NCI-H2107 treated with DMSO at 0.1 percent for 48 hours (cell line): Measurements from ENCODE around the gene TNIK.
"Not testable (repeated sequence)": the region's sequence is repeated elsewhere in the genome, so short reads cannot be mapped to it uniquely, and the experiment has no call there.

Experiments
- DNase-seq: peaks from one replicate; lab custom pipeline; 2025; ENCODE audit not compliant: unreplicated experiment; lab: John Stamatoyannopoulos, UW

TNIK gene

DNA sequence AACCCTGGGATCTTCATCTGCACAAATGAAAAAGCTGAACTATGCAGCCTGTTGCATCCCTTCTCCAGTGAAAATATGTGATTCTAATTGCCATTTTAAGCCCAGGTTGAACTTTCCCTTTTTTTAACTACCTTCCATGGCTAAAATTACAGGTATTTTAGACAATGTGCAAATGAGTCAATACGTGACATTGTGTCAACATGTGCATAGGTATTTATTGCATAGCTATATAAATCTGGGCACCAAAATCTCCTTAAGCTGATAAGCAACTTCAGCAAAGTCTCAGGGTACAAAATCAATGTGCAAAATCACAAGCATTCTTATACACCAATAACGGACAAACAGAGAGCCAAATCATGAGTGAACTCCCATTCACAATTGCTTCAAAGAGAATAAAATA lies 37.4 kb downstream of the TNIK start:
- DNase-seq: not testable (repeated sequence)

DNA sequence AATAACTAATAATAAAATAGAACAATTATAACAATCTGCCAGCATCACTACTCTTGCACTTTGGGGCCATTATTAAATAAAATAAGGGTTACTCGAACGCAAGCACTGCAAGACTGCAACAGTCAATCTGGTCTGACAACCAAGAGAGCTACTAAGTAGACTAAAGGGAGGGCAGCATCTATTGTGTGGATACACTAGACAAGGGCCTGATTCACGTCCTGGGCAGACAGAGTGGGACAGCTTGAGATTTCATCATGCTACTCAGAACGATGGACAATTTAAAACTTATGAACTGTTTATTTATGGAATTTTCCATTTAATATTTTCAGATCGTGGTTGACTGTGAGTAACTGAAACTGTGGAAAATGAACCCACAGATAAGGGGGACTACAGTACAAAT lies 39.5 kb downstream of the TNIK start:
- DNase-seq: no peak

DNA sequence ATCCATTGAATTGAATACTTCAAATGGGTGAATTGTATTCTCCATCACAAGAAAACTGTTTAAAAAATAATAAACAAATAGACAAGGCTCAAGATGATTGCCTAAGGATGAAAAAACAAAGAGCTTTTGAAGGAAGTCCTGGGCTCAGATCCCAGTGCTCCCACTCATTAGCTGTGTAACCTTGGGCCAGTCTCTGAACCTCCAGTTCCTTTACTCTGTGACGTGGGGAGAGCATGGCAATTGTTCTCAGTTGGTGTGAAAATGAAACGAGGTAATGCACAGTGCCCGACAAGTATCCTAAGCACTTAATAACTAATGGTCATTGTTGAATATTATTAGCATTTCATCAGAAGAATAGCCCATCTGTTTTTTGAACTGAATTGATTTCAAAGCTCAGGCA lies 40.7 kb downstream of the TNIK start:
- no peak for DNase-seq

DNA sequence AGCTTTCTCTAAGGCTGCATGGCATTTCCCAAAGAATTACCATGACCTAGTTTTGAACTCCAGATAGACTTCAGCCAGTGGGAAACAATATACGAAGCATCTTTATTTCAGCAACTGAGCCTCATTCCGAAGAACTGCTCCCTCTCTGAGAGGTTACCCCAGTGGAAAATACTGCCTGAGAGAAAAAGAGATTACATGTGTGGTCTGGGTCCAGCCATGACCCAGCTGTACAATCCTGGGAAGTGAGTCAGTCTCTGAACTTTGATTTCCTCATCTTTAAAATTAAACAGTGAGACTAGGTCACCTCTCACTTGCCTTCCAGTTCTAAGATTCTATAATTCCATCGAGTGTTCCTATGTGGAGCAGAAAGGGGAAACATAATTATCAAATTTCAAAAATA lies 42.4 kb downstream of the TNIK start:
- no peak for DNase-seq

DNA sequence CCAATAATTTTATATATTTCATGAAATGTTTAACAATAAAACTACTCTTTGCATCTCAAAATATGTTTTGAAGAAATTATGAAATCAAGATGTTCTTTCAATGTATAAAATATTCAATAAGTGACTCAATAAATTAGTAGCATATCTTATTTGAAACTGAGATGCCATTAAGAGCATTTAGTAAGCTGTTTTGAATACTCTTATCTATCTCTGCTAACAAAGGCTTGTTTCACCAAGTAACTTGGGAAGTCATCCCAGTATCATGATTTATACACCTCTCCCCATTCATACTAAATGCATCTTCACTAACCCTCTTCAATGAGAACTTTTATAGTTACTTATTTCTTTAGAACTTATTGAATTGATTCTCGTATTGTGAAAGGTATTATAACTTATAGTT lies 43.1 kb downstream of the TNIK start:
- no peak for DNase-seq

DNA sequence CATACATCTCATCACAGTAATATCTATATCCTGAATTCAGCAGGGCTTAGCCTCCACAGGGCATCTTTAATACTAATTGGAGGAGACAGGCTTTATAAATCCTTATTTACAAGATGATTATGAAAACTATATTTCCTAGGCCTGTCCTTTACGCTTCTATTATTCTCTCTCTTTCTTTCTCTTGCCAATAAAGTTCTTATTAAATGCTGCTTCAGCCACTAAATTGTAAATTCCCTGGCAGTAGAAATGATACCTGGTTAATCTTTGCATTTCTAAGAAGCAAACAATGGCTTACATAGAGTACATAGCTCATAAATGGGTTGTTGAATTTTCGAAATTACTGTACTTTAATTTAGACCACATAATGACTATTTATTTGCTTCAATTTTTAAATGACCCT lies 43.5 kb downstream of the TNIK start:
- DNase-seq: no peak

DNA sequence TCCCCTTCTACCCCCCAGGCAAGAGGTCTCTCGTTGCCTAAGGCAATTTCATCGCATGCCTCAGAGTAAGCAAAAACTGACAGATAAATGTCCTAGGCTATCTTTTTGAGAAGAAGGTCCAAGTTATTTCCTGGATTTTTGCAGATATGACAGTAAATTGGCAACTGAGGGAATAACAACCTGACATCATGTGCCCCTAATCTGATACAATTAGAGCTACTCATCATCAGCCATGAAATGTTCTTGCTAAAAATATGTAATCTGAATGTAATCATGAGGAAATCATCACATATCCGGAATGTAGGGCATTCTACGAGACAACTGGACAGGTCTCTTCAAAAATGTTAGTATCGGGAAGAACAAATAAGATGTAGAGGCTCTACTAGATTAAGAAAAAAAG lies 44.1 kb downstream of the TNIK start:
- DNase-seq: no peak

DNA sequence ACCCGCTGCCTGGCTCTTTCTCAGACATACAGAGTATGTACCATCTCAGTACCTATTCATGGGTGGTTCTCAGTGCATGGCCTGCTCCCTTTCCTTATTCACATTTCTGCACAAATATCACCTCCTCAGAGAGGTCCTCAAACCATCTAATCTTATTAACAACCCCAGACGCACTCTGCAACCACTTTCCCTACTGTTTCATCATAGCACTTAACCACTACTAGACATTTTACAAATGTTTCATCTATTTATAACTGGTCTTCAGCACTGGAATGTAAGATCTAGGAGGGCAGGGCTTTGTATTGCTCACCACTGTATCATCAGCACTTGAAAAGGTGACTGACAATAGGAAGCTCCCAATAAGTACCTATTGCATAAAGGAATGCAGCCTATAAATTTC lies 45.1 kb downstream of the TNIK start:
- no peak for DNase-seq

DNA sequence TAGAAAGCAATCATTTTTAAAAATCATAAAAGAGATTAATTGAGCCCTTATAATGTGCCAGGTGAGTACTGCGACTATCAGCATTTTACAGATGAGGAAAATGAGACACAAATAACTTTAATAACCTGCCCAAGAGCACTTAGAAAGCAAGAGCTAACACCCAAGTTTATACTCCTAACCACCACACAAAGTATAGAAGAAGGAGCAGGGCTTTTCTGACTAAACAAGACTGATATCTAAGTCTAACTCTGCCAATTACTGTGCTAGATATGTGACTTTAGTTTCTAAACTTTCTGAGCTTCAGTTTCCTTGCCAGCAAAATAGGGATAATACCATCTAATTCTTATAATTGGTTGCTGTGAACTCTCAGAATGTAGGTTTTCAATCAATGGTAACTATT lies 47.7 kb downstream of the TNIK start:
- no peak for DNase-seq

DNA sequence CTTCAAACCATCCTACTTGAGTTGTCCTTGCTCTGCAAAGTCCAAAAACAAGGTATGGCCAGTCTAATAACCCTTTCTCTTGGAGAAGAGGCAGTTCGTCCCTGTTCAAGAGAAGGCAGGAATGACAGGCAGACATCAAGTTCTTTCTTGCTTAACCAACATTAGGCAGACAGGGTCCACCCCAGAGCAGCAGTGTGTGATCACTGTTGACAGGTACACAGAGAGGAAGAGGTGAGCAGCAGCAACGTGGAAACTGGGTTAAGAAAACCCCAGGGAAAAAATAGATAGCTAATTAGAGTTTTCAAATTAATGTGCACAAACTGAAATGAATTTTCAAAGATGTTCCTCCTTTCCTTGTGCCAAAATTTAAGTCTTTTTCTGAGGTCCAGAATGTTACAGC lies 48.2 kb downstream of the TNIK start:
- no peak for DNase-seq

DNA sequence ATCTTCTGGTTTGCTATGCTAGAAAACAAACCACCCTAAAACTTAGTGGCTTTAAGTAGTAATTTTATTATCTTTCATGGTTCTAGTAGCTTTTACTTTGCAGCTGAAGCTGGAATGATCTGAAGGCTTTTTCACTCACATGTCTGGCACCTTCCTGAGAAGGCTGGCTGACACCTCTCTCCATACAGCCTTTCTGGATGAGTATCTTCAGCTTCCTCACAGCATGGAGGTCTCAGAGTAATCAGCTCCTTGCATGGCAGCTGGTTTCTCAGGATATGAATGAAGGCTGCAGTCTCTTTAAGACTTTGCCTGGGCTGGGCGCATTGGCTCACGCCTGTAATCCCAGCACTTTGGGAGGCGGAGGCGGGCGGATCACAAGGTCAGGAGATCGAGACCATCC lies 50.0 kb downstream of the TNIK start:
- no peak for DNase-seq

DNA sequence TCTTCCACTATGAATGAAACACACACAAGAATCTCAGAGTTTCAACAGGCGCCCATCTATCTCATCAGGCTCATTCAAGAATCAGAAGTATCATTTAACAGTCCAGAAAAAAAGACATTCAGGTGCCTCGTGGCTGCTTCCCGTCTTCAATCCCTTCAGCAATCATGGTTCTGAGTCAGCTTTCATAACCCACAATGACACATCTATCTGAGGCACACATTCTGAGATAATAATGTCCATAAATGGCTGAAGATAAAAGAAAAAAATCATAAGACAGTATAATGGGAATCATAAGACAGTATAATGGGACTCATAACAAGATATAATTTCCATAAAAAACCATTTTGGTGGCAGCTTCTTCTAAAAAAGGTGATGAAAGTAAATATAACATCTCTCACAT lies 52.4 kb downstream of the TNIK start:
- DNase-seq: no peak

DNA sequence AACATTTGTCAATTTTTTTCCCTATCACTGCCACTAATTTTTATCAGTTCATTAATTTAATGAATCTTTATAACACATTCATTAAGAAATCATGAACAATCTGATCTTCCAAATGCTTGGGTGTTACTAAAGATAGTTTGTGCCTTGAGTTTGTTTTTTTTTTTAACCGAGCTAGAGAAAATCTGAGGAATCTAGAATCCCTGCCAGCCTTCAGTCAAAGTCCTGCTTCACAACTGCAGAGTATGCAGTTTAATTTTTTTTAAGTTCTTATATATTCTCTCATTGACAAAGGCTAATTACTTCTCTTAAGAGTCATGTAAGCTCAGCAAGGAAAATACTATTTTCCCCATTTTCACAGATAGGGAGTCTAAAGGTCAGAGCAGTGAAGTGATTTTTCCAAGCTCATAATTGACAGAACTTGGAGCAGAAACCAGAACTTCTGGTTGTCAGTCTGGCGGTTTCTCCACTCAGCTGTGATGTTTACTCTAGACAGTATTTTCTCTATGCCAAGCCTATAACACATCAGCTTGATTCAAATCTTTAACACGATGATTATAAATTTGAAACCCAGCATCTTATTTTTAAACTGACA lies 55.7 kb downstream of the TNIK start:
- DNase-seq: no peak

DNA sequence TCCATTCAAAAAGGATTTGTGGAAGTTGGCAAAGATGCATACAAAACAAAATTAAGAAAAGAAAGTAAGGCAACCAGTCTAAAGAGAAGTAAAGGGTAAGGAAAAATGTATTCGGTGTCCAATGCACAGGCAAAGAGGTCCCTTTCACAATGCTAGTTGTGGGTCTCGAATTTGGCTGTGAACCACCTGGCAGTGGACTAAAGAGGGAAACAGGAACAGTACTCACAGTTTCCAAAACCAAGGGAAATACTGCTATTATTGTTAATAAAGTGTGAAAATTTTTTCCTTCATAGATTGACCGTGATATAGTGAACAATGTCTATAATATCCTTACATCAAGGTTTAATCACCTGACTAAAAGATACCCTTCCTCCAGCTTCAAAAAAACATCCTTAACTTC lies 57.9 kb downstream of the TNIK start:
- no peak for DNase-seq

DNA sequence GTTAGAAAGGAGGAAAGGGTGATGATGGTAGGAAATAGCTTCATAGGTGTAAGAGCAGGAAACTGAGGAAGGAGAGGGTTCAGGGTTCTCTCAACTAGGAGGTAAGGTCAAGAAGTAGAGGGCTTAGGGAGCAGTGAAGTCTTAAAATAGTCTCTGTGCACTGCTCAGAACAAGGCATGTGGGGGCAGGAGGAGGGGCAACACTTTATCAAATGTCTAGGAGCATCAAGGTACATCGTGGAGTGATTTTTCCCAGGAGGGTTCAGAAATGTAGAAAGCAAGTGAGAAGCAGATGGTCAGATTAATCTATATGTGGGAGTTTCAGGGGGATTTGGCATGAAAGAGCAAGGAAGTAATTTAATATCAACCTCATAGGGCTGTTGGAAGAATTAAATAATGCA lies 58.8 kb downstream of the TNIK start:
- DNase-seq: no peak

DNA sequence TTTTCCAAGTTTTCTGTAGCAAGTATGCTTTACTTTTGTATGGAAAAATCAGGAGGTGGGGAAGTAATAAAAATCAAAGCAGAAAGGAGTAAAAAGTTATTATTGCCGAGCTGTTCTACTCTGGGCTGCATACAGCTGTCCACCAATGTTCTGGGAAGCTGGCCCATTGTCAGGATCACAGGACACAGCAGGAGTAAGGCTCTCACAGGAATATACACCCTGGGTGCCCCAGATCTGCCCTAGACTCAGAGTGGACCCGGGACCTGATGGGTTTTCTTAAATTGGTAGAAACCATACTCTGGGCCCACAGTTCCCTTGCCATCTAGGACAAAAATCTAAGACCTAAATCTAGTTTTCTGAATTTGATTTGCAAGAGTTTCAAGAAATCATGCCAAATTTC lies 60.4 kb downstream of the TNIK start:
- DNase-seq: no peak

DNA sequence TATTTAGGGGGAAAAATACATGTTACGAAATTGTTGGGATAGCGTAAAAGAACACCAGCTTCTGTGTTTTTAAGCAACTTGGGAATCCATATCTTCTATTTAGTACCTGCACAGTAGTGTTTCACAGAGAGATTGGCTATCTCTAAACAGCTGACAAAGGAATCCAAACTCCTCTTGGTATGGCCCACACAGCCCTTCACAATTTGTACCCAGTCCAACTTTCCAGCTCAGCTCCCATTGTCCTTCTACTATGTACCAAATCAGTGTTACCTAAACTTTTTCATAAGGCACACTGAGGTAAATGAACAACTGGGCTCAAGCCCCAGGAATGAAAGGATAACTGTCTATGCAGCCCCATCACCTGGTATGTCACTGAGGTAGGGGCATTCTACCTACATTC lies 61.9 kb downstream of the TNIK start:
- no peak for DNase-seq

DNA sequence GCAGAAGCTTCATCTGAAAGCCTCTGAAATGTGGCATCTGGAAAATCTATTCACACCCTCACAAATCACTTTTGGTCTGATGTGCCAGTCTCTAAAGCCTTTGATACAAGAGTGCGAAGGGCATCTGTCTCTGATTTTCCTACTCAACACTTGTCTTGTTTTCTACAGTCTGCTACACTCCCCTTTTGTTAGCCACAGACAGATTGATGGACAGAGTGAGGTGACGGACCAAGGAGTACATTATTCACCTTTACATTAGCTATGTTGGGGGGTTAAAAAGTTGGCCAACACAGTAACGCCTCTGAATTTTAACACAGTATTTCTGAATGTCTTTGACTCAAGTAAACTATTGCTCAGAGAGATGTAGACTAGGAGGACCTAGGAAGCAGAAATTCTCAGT lies 63.1 kb downstream of the TNIK start:
- no peak for DNase-seq

DNA sequence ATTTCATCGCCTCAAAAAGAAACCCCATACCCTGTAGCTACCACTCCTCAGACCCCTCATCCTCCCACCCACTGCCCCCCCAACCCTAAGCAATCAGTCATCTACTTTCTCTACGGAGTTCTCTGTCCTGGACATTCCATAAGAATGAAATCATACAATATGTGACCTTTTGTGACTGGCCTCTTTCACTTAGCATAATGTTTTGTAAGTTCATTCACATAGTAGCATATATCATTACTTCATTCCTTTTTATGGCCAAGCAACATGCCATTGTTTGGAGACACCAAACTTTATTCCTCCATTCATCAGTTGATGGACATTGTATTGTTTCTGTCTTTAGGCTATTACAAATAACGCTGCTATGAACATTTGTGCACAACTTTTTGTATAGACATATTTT lies 64.2 kb downstream of the TNIK start:
- no peak for DNase-seq

DNA sequence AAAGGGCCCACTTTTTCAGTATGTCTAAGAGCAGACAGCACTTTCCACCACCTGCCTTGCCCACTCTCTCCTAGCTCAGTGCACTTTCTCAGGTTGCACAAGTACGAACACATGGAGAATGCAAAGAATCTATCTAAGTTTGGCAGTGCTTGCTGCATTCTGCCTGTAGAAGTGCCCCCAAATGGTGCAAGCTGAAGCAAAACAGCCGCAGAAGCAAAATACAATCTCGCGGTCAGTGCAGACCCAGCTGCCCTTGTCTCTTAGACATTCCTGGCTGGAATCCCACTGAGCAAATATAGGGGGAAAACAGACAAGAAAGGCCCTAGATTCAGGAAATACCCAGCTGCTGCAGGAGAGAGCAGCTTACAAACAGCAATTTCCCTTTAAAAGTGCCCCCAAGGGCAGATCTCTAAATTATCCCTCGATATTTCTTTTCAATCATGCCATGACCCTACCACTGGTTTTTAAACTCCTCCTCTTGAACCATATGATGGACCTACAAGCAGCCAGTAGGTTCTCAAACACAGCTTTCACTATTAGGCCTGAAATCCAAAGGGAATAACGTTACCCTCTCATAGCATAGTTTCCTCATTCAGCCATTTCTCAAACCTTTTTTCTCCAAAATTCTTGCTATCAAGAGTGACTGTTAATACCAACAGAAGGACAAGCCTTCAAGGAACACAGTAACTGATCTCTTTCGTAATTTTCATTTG lies 67.0 kb downstream of the TNIK start:
- DNase-seq: peak; percentile 17

DNA sequence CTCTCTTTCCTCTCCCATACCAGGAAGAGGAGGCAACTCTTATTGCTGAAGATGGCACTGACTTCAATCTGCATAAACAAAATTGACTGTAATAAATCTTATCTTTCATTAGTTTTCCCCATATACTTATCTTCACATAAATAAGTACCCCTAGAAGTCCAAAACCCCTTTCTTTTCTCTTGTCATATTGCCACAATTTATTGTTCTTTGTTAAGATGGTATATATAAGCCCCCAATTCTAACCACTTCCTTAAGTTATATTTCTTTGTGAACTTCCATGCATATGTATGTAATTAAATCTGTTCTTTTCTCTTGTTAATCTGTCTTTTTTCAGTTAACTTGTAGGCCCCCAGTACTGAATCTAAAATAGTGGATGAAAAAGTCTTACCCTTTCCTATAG lies 68.8 kb downstream of the TNIK start:
- no peak for DNase-seq

DNA sequence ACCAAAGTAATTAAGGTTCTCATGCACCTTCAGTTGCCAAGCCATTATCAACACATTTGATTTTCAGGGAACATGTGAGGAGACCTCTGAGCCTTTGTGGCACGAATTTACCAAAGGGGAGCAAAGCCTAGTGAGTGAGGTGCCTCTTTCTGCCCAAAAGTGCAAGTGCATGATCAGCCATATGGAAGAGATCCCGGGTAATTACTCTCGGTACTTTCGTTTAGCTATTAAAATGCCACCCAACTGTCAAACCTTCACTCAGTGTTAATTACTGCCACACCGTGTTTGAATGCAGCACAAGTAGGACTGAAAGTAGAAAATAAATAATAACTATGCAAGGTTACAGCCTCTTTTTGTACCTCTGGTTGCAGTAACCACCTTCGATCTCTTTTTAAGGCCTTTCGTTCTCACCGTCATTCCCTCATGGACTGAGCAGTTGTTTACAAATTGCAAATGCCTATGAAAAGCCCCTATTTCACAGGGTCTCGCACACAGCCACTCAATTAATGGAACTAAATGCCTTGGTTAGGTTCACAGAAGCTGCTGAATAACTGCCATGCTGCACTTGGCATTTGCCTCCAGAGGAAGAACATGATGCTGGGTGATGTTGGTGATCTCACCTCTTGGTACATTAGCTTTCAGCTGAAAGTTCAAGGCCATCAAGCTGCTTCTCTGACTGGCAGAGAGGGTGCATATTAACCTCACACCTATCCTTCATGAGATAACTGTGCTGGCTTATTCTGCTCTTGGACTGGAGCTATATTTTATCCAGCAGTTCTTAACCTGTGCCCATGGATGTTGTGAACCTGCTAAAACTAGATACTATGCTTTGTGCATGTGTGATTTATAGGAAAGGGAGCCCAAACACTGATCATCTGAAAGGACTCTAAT lies 69.9 kb downstream of the TNIK start:
- no peak for DNase-seq
